CD4-positive, alpha-beta T cell (primary cell): ENCODE measurements around the gene PTPRN2. TPM values are rescaled to one million over a fixed set of nuclear protein-coding genes. Genes with fewer than 3 reads are reported as not detected.

Experiments
- ATAC-seq: fragments of 200-7000 bp; cut with Tn5 transposase; one replicate; pipeline ENCODE4 v1.10.0; 2022; ENCODE audit warnings: mild to moderate bottlenecking; ENCODE audit not compliant: poor library complexity
- CTCF ChIA-PET: fragments of 350-600 bp; sonication (Branson Sonifier 250); formaldehyde crosslinking; loops from one replicate; lab custom pipeline; 2021; ENCODE audit warnings: antibody characterized with exemption, inconsistent platforms; lab: Charles Lee
- POLR2A ChIA-PET: fragments of 350-600 bp; sonication (Branson Sonifier 250); formaldehyde crosslinking; loops from one replicate; lab custom pipeline; 2021; ENCODE audit warnings: antibody characterized with exemption, inconsistent platforms; lab: Charles Lee
- DNase-seq, 14 experiments: peaks; one replicate each; pipeline ENCODE4 v3.0.0-alpha.2; 2013 to 2020; ENCODE audit warnings: mixed read lengths in 2 of 14
- H3K27ac ChIP-seq, 2 donors: one replicate each; pipeline versions ENCODE4 v1.5.1 to v1.7.0; 2013; ENCODE audit warnings: low read length in 2 of 2, low read depth in 1 of 2, mild to moderate bottlenecking in 1 of 2
- H3K27me3 ChIP-seq, 2 experiments: 1 replicate in 1 of 2; 2 replicates in 1 of 2; pipeline versions ENCODE4 v1.6.1 to v1.7.0; 2013; ENCODE audit warnings: low read length in 2 of 2, control low read depth in 1 of 2, mild to moderate bottlenecking in 1 of 2, moderate library complexity in 1 of 2; ENCODE audit not compliant: insufficient read depth in 2 of 2, control insufficient read depth in 1 of 2
- H3K36me3 ChIP-seq: one replicate; pipeline ENCODE4 v1.6.1; 2013; ENCODE audit warnings: low read length, control low read depth; ENCODE audit not compliant: insufficient read depth
- H3K4me1 ChIP-seq: one replicate; pipeline ENCODE4 v1.6.1; 2013; ENCODE audit warnings: low read length, control low read depth; ENCODE audit not compliant: insufficient read depth
- H3K4me3 ChIP-seq: one replicate; pipeline ENCODE4 v1.5.1; 2013; ENCODE audit warnings: mild to moderate bottlenecking, low read length, moderate library complexity
- H3K9me3 ChIP-seq, 2 experiments: 1 replicate in 1 of 2; 2 replicates in 1 of 2; pipeline versions ENCODE4 v1.6.1 to v1.7.0; 2013; ENCODE audit warnings: low read length in 2 of 2, mild to moderate bottlenecking in 2 of 2, control low read depth in 1 of 2, moderate library complexity in 1 of 2; ENCODE audit not compliant: control insufficient read depth in 1 of 2, insufficient read depth in 1 of 2
- H3K27ac Mint-ChIP-seq: one replicate; pipeline ENCODE4 v1.8.0; 2020; ENCODE audit warnings: mixed read lengths
- H3K27me3 Mint-ChIP-seq: one replicate; pipeline ENCODE4 v1.8.0; 2021; ENCODE audit warnings: mixed read lengths
- H3K36me3 Mint-ChIP-seq: one replicate; pipeline ENCODE4 v1.8.0; 2021; ENCODE audit warnings: low read depth, mixed read lengths
- H3K4me1 Mint-ChIP-seq: one replicate; pipeline ENCODE4 v1.8.0; 2021; ENCODE audit warnings: low read depth, mixed read lengths
- H3K4me3 Mint-ChIP-seq: one replicate; pipeline ENCODE4 v1.8.0; 2020; ENCODE audit warnings: mild to moderate bottlenecking, mixed read lengths
- H3K9me3 Mint-ChIP-seq: one replicate; pipeline ENCODE4 v1.8.0; 2020; ENCODE audit warnings: mixed read lengths
- intact Hi-C, 2 experiments: fragments of 100-400 bp; cut with DNase I in 1 of 2; cut with micrococcal nuclease in 1 of 2; formaldehyde crosslinking; loops; one replicate each; pipeline versions ENCODE4 v1.15.1 to v1.9.0; 2023 to 2025; cut with DNase I, micrococcal nuclease
- total RNA-seq, 174 experiments: library from RNA in 2 of 174; stranded (reverse) in 2 of 174; gene quantifications; one replicate each; pipeline ENCODE4 v1.2.3 and lab custom pipeline; 2021 to 2026
- TF ChIP-seq, protein P1 (sequence below): fragments of 200-600 bp; IDR thresholded peaks from one replicate; pipeline ENCODE4 v1.8.0; 2022; ENCODE audit warnings: antibody characterized with exemption, mild to moderate bottlenecking

Gene PTPRN2
- total RNA-seq, 2 experiments from 2014 or later, result 0.34 to 0.44 TPM

DNA sequence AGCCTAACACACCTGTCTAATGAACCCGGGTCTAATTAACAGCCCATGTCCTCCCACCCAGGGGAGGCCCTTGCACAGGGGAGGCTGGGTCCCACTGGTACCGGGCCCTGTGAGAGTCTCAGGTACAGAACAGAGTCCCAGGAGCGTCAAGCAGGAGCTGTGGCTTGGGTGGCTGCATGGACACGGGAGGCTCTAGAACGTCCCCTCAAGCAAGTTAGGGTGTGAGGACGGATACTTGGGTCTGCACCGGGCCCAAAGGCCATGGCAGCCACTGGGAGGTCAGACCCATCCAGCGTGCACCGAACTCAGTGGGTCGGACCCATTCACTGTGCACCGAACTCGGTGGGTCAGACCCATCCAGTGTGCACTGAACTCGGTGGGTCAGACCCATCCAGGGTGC, 941.1 kb downstream of the PTPRN2 start:
- H3K27me3 ChIP-seq, result no peaks in the 10 kb centered on the region
- intact Hi-C loops, result no loop called here
- Mint-ChIP-seq H3K36me3 (no peaks in the 10 kb centered on the region), H3K4me3 (no peak overlapping the region), H3K9me3 (no peaks in the 10 kb centered on the region), H3K4me1 (no peaks in the 10 kb centered on the region), H3K27me3 (no peaks in the 10 kb centered on the region), H3K27ac (no peak overlapping the region)
- H3K9me3 ChIP-seq, result peaks cover 0 to 9% of the 10 kb centered on the region in 2 experiments
- H3K4me3 ChIP-seq, result no peak overlapping the region
- TF ChIP-seq, protein P1, sequence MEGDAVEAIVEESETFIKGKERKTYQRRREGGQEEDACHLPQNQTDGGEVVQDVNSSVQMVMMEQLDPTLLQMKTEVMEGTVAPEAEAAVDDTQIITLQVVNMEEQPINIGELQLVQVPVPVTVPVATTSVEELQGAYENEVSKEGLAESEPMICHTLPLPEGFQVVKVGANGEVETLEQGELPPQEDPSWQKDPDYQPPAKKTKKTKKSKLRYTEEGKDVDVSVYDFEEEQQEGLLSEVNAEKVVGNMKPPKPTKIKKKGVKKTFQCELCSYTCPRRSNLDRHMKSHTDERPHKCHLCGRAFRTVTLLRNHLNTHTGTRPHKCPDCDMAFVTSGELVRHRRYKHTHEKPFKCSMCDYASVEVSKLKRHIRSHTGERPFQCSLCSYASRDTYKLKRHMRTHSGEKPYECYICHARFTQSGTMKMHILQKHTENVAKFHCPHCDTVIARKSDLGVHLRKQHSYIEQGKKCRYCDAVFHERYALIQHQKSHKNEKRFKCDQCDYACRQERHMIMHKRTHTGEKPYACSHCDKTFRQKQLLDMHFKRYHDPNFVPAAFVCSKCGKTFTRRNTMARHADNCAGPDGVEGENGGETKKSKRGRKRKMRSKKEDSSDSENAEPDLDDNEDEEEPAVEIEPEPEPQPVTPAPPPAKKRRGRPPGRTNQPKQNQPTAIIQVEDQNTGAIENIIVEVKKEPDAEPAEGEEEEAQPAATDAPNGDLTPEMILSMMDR, result no peak
- no peaks in the 10 kb centered on the region for H3K36me3 ChIP-seq
- no peak overlapping the region for H3K27ac ChIP-seq
- no peak for ATAC-seq
- H3K4me1 ChIP-seq, result no peaks in the 10 kb centered on the region
- ChIA-PET CTCF (no interaction called here), POLR2A (no interaction called here)
- peak in 1 of 14 experiments; percentile 2 for DNase-seq

DNA sequence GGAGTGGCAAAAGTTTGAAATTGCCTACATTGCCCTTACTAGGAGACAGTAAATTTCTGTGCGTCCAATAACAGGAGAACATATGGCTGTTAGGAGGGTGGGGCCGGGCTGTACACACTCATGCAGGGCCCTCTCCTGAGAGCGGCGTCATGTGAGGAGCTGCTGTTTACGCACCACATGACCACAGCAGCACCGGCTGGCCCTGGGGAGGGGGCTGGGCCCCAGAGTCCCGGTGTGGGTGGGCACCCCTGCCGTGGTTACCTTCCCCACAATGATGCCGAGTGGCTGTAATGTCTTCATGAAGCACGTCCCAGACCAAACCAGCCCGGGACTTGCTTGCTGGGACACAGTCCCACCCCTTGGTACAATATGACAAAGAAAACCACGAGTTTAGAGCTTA, 942.1 kb downstream of the PTPRN2 start:
- Histone ChIP-seq H3K4me1 (no peaks in the 10 kb centered on the region), H3K27me3 (no peaks in the 10 kb centered on the region), H3K27ac (no peak overlapping the region), H3K36me3 (no peaks in the 10 kb centered on the region), H3K4me3 (no peak overlapping the region), H3K9me3 (peaks cover 0 to 8% of the 10 kb centered on the region in 2 experiments)
- intact Hi-C loops, result no loop called here
- DNase-seq (peak in 1 of 14 experiments; percentile 6), ATAC-seq (no peak)
- Mint-ChIP-seq H3K36me3 (no peaks in the 10 kb centered on the region), H3K27ac (no peak overlapping the region), H3K4me3 (no peak overlapping the region), H3K4me1 (no peaks in the 10 kb centered on the region), H3K9me3 (no peaks in the 10 kb centered on the region), H3K27me3 (no peaks in the 10 kb centered on the region)
- ChIA-PET POLR2A (no interaction called here), CTCF (no interaction called here)
- TF ChIP-seq, protein P1, result no peak

DNA sequence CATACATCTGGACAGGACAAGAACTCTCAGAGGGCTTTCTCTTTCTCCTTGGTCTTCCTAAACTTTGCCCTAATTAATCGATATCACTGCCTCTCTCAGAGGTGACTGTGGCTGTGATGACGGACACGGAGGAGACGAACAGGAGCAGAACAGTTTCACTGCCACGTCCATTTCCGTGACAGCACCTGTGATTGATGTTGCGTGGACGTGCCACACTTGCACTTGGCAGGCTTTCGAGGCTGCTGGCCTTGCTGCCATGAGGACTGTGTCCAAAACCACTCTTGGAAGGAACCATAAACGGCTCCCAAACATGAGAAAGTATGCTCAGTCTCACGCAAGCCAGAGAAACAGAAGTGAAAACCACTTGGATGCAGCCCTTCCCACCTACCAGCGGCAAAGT, 942.7 kb downstream of the PTPRN2 start:
- H3K4me3 Mint-ChIP-seq, result no peak overlapping the region
- peaks cover 4% of the 10 kb centered on the region for H3K27me3 Mint-ChIP-seq
- peaks cover 3% of the 10 kb centered on the region for H3K9me3 Mint-ChIP-seq
- TF ChIP-seq, protein P1, result no peak
- Histone ChIP-seq H3K9me3 (peaks cover 4 to 5% of the 10 kb centered on the region in 2 experiments), H3K36me3 (no peaks in the 10 kb centered on the region), H3K27me3 (no peaks in the 10 kb centered on the region), H3K4me3 (no peak overlapping the region), H3K27ac (no peak overlapping the region), H3K4me1 (no peaks in the 10 kb centered on the region)
- no peak for ATAC-seq
- CTCF ChIA-PET, result no interaction called here
- intact Hi-C loops, result loop anchor here in 1 of 2 experiments (5.0 kb wide), 1 partner anchor 62 kb away; no protein-coding TSS in a partner anchor
- peak in 1 of 14 experiments; percentile 3 for DNase-seq
- H3K36me3 Mint-ChIP-seq, result no peaks in the 10 kb centered on the region
- no peak overlapping the region for H3K27ac Mint-ChIP-seq
- H3K4me1 Mint-ChIP-seq, result no peaks in the 10 kb centered on the region
- POLR2A ChIA-PET, result no interaction called here
